Forelimb muscle (tissue), 1 donor: ENCODE results near the gene CHI3L2. TPM values are rescaled to one million over a fixed set of nuclear protein-coding genes. Genes with fewer than 3 reads are reported as not detected.

Experiments used
- DNase-seq: peaks from one replicate; pipeline ENCODE4 v3.0.0-alpha.2; 2013; ENCODE audit warnings: low read depth
- polyA plus RNA-seq: library from polyadenylated mRNA; unstranded; fragments of 120-200 nt; gene quantifications from one replicate; pipeline ENCODE4 v1.2.1, GENCODE V29; 2013; ENCODE audit not compliant: insufficient read length

Gene CHI3L2
- polyA plus RNA-seq, 1 donor = 0.30 TPM

- no peak for DNase-seq
Observed at GRCh38 chr1:111220302-111220890, 7.1 kb upstream of the CHI3L2 start.

- no peak for DNase-seq
Observed at GRCh38 chr1:111221276-111221632, 6.3 kb upstream of the CHI3L2 start.

GRCh38 chr1:111221633-111222291 is 5.8 kb upstream of the CHI3L2 start:
- DNase-seq = no peak

GRCh38 chr1:111222308-111223125 is 5.0 kb upstream of the CHI3L2 start:
- DNase-seq = no peak

- DNase-seq = no peak
Observed at GRCh38 chr1:111223126-111223685, 4.3 kb upstream of the CHI3L2 start.

- DNase-seq = no peak
Observed at GRCh38 chr1:111225091-111225490, 2.4 kb upstream of the CHI3L2 start.

- DNase-seq = no peak
Observed at GRCh38 chr1:111225717-111226400, 1.7 kb upstream of the CHI3L2 start.

- DNase-seq = no peak
Observed at GRCh38 chr1:111227851-111228747, 586 bp downstream of the CHI3L2 start.

GRCh38 chr1:111228748-111229126 is 1.2 kb downstream of the CHI3L2 start:
- DNase-seq = no peak

GRCh38 chr1:111232134-111232533 is 4.6 kb downstream of the CHI3L2 start:
- no peak for DNase-seq

GRCh38 chr1:111234258-111234657 is 6.7 kb downstream of the CHI3L2 start:
- no peak for DNase-seq

GRCh38 chr1:111234866-111235265 is 7.4 kb downstream of the CHI3L2 start:
- no peak for DNase-seq

GRCh38 chr1:111236379-111236778 is 8.9 kb downstream of the CHI3L2 start:
- DNase-seq = no peak

GRCh38 chr1:111236806-111237205 is 9.3 kb downstream of the CHI3L2 start:
- no peak for DNase-seq

GRCh38 chr1:111238056-111238795 is 10.7 kb downstream of the CHI3L2 start:
- no peak for DNase-seq

GRCh38 chr1:111241797-111242196 is 14.3 kb downstream of the CHI3L2 start:
- DNase-seq = no peak

GRCh38 chr1:111242805-111243523 is 15.5 kb downstream of the CHI3L2 start:
- DNase-seq = no peak

GRCh38 chr1:111247125-111247838 is 19.8 kb downstream of the CHI3L2 start:
- no peak for DNase-seq

GRCh38 chr1:111249960-111250359 is 22.4 kb downstream of the CHI3L2 start:
- no peak for DNase-seq
